H1 (cell line): ENCODE results near the gene AIF1. TPM values are rescaled to one million over a fixed set of nuclear protein-coding genes. Genes with fewer than 3 reads are reported as not detected.

ENCODE experiments used
- BCL11A ChIP-seq, 2 experiments: IDR thresholded peaks; one replicate each; pipeline ENCODE4 v1.6.1; 2011; ENCODE audit warnings: low read depth in 2 of 2, low read length in 2 of 2, mild to moderate bottlenecking in 2 of 2
- CHD7 ChIP-seq: fragments of 300-600 bp; sonication (generic); IDR thresholded peaks from 2 replicates; pipeline ENCODE4 v1.7.1; 2012; ENCODE audit warnings: low read length, moderate library complexity, mild to moderate bottlenecking, inconsistent platforms; ENCODE audit not compliant: insufficient replicate concordance
- EGR1 ChIP-seq: IDR thresholded peaks from 2 replicates; pipeline ENCODE4 v1.6.1; 2011; ENCODE audit warnings: low read depth, low read length, borderline replicate concordance
- EZH2 ChIP-seq: fragments of 200-600 bp; sonication (generic); IDR thresholded peaks from 2 replicates; pipeline ENCODE4 v1.7.1; 2012; ENCODE audit warnings: low read depth, mild to moderate bottlenecking, moderate library complexity, low read length, inconsistent platforms; ENCODE audit not compliant: severe bottlenecking
- RAD21 ChIP-seq, 2 experiments: IDR thresholded peaks in 1 of 2; conservative IDR thresholded peaks in 1 of 2; 2 replicates each; pipeline ENCODE4 v1.6.1; 2011; ENCODE audit warnings: low read depth in 2 of 2, low read length in 2 of 2, improper control_type of control experiment in 1 of 2, inconsistent platforms in 1 of 2, mild to moderate bottlenecking in 1 of 2, moderate library complexity in 1 of 2
- RFX5 ChIP-seq: IDR thresholded peaks from 2 replicates; pipeline ENCODE4 v1.6.1; 2011; ENCODE audit warnings: low read depth, low read length, improper control_type of control experiment, borderline replicate concordance
- SIX5 ChIP-seq: IDR thresholded peaks from 2 replicates; pipeline ENCODE4 v1.6.1; 2011; ENCODE audit warnings: mild to moderate bottlenecking, low read depth, low read length
- polyA plus RNA-seq, 7 experiments: library from polyadenylated mRNA; depleted of rRNA in 3 of 7; stranded (reverse) in 5 of 7; unstranded in 2 of 7; fragments of >200 nt in 5 of 7; fragments of 200-250 nt in 2 of 7; gene quantifications; 1 replicate in 5 of 7; 2 replicates in 1 of 7; 4 replicates in 1 of 7; pipeline versions ENCODE4 v1.2.1 to v1.2.3, GENCODE V29; 2011 to 2013; ENCODE audit warnings: missing spikeins in 2 of 7, mixed read lengths in 2 of 7
- total RNA-seq: library from RNA; stranded (reverse); fragmentation: NEBNext Ultra II Directional; extraction: Animal tissue kit (Norgen Biotek cat#: 25700); gene quantifications from 2 replicates; pipeline ENCODE4 v1.2.1, GENCODE V29; 2021

AIF1 gene
- total and polyA plus RNA-seq, 2 of the 8 experiments (the other 6 are each of a cell fraction or from before 2014, with no cell fraction given), result 6.3 to 9.8 TPM

- TF ChIP-seq CHD7, result no peak
- TF ChIP-seq EZH2, result no peak
- TF ChIP-seq EGR1, result 0 out of 2 replicates have a peak, but pooled peaks have one; percentile 6
- TF ChIP-seq SIX5, result no peak
- TF ChIP-seq RAD21 (IDR thresholded peaks at IDR 0.05 in 1 of 2, conservative IDR thresholded peaks at IDR 0.05 in 1 of 2; ENCODE audit: low read depth in 2 of 2, low read length in 2 of 2), result no peak
- no peak for TF ChIP-seq RFX5
- TF ChIP-seq BCL11A (IDR thresholded peaks at IDR 0.05; ENCODE audit: low read depth in 2 of 2, low read length in 2 of 2), result no peak
These were observed 5.7 kb downstream of the AIF1 start, which contains the start of gene PRRC2A (continued) for GRCh38 chr6:31620586-31621319.
